H9 (cell line): ENCODE data around the gene PMIS2. TPM values are rescaled to one million over a fixed set of nuclear protein-coding genes. Genes with fewer than 3 reads are reported as not detected.
A peak's percentile ranks its signal among the peaks of the same experiment; 100 is the strongest.

ENCODE experiments used
- DNase-seq: peaks from one replicate; pipeline ENCODE4 v3.0.0-alpha.2; 2017
- H2AFZ ChIP-seq: one replicate; pipeline ENCODE4 v1.6.1; 2013; ENCODE audit warnings: mild to moderate bottlenecking, low read length, control low read depth, moderate library complexity
- H2AK5ac ChIP-seq: 2 replicates; pipeline ENCODE4 v1.6.1; 2013; ENCODE audit warnings: low read length, control low read depth, mixed read lengths; ENCODE audit not compliant: insufficient read length
- H2BK120ac ChIP-seq: one replicate; pipeline ENCODE4 v1.6.1; 2013; ENCODE audit warnings: low read depth, mild to moderate bottlenecking, low read length, control low read depth, inconsistent platforms; ENCODE audit not compliant: poor library complexity, severe bottlenecking
- H2BK12ac ChIP-seq: 2 replicates; pipeline ENCODE4 v1.6.1; 2013; ENCODE audit warnings: low read length, control low read depth, mixed read lengths, low read depth; ENCODE audit not compliant: insufficient read length
- H2BK15ac ChIP-seq: 2 replicates; pipeline ENCODE4 v1.6.1; 2013; ENCODE audit warnings: low read depth, low read length, control low read depth
- H2BK20ac ChIP-seq: one replicate; pipeline ENCODE4 v1.6.1; 2013; ENCODE audit warnings: low read depth, mild to moderate bottlenecking, low read length, control low read depth, inconsistent platforms; ENCODE audit not compliant: poor library complexity, severe bottlenecking
- H2BK5ac ChIP-seq: 2 replicates; pipeline ENCODE4 v1.6.1; 2013; ENCODE audit warnings: low read length, control low read depth, mixed read lengths; ENCODE audit not compliant: insufficient read length
- H3K14ac ChIP-seq: 2 replicates; pipeline ENCODE4 v1.6.1; 2013; ENCODE audit warnings: low read length, control low read depth; ENCODE audit not compliant: insufficient read depth
- H3K18ac ChIP-seq: 2 replicates; pipeline ENCODE4 v1.6.1; 2013; ENCODE audit warnings: low read depth, mild to moderate bottlenecking, mixed read lengths, low read length, control low read depth; ENCODE audit not compliant: insufficient read length
- H3K23ac ChIP-seq: 2 replicates; pipeline ENCODE4 v1.6.1; 2013; ENCODE audit warnings: low read length, control low read depth, mixed read lengths, low read depth; ENCODE audit not compliant: insufficient read length
- H3K23me2 ChIP-seq: 2 replicates; pipeline ENCODE4 v1.6.1; 2013; ENCODE audit warnings: low read depth, mild to moderate bottlenecking, mixed read lengths, low read length, control low read depth; ENCODE audit not compliant: insufficient read length, poor library complexity, severe bottlenecking
- H3K27ac ChIP-seq: 2 replicates; pipeline ENCODE4 v1.5.1; 2013; ENCODE audit warnings: low read length, control low read depth, mixed read lengths, low read depth; ENCODE audit not compliant: insufficient read length
- H3K27me3 ChIP-seq: 2 replicates; pipeline ENCODE4 v1.6.1; 2013; ENCODE audit warnings: low read length, control low read depth, inconsistent platforms; ENCODE audit not compliant: insufficient read depth
- H3K4ac ChIP-seq: 2 replicates; pipeline ENCODE4 v1.6.1; 2013; ENCODE audit warnings: low read depth, mild to moderate bottlenecking, control low read depth, inconsistent platforms, low read length, moderate library complexity
- H3K4me1 ChIP-seq: 2 replicates; pipeline ENCODE4 v1.6.1; 2013; ENCODE audit warnings: low read length, control low read depth, inconsistent platforms; ENCODE audit not compliant: insufficient read depth
- H3K4me2 ChIP-seq: 2 replicates; pipeline ENCODE4 v1.6.1; 2013; ENCODE audit warnings: low read length, control low read depth, mixed read lengths; ENCODE audit not compliant: insufficient read length, insufficient read depth
- H3K56ac ChIP-seq: 2 replicates; pipeline ENCODE4 v1.6.1; 2013; ENCODE audit warnings: low read depth, mild to moderate bottlenecking, mixed read lengths, low read length, control low read depth; ENCODE audit not compliant: insufficient read length
- H3K79me1 ChIP-seq: 2 replicates; pipeline ENCODE4 v1.6.1; 2013; ENCODE audit warnings: low read depth, mild to moderate bottlenecking, moderate library complexity, low read length, control low read depth, inconsistent platforms; ENCODE audit not compliant: insufficient read depth, poor library complexity, severe bottlenecking
- H3K79me2 ChIP-seq: 2 replicates; pipeline ENCODE4 v1.6.1; 2013; ENCODE audit warnings: low read length, control low read depth, inconsistent platforms; ENCODE audit not compliant: insufficient read depth
- H3K9ac ChIP-seq: 2 replicates; pipeline ENCODE4 v1.6.1; 2013; ENCODE audit warnings: low read length, control low read depth, mixed read lengths; ENCODE audit not compliant: insufficient read length; ENCODE audit errors: extremely low read depth
- H3K9me3 ChIP-seq: one replicate; pipeline ENCODE4 v1.6.1; 2013; ENCODE audit warnings: low read depth, low read length, inconsistent platforms; ENCODE audit not compliant: control insufficient read depth
- H3T11ph ChIP-seq: one replicate; pipeline ENCODE4 v1.6.1; 2013; ENCODE audit warnings: mild to moderate bottlenecking, low read length, control low read depth, inconsistent platforms
- H4K20me1 ChIP-seq: one replicate; pipeline ENCODE4 v1.6.1; 2013; ENCODE audit not compliant: control insufficient read depth, insufficient read length, insufficient read depth
- H4K5ac ChIP-seq: 2 replicates; pipeline ENCODE4 v1.6.1; 2013; ENCODE audit warnings: low read depth, mild to moderate bottlenecking, mixed read lengths, low read length, control low read depth; ENCODE audit not compliant: insufficient read length
- H4K8ac ChIP-seq: replicated peaks from 2 replicates; pipeline ENCODE4 v1.6.1; 2013; ENCODE audit warnings: low read length, control low read depth, mixed read lengths, low read depth; ENCODE audit not compliant: insufficient read length
- H4K91ac ChIP-seq: 2 replicates; pipeline ENCODE4 v1.6.1; 2013; ENCODE audit warnings: low read depth, mild to moderate bottlenecking, moderate library complexity, mixed read lengths, low read length, control low read depth; ENCODE audit not compliant: insufficient read length
- H3K27ac Mint-ChIP-seq, 3 experiments: 2 replicates in 2 of 3; 3 replicates in 1 of 3; pipeline ENCODE4 v1.8.0; 2020 to 2021; ENCODE audit warnings: mixed read lengths in 3 of 3, mild to moderate bottlenecking in 1 of 3, moderate library complexity in 1 of 3
- H3K27me3 Mint-ChIP-seq: 2 replicates; pipeline ENCODE4 v1.8.0; 2021; ENCODE audit warnings: low read depth, mild to moderate bottlenecking, moderate library complexity, mixed read lengths
- H3K36me3 Mint-ChIP-seq, 3 experiments: 2 replicates in 2 of 3; 3 replicates in 1 of 3; pipeline ENCODE4 v1.8.0; 2020 to 2021; ENCODE audit warnings: low read depth in 3 of 3, mixed read lengths in 3 of 3; ENCODE audit not compliant: insufficient read depth in 1 of 3
- H3K4me1 Mint-ChIP-seq, 2 experiments: 2 replicates each; pipeline ENCODE4 v1.8.0; 2020; ENCODE audit warnings: mixed read lengths in 2 of 2
- H3K4me3 Mint-ChIP-seq, 2 experiments: 2 replicates in 1 of 2; 3 replicates in 1 of 2; pipeline ENCODE4 v1.8.0; 2020 to 2021; ENCODE audit warnings: mild to moderate bottlenecking in 2 of 2, mixed read lengths in 2 of 2, moderate library complexity in 1 of 2
- H3K9me3 Mint-ChIP-seq, 2 experiments: 2 replicates in 1 of 2; 3 replicates in 1 of 2; pipeline ENCODE4 v1.8.0; 2020; ENCODE audit warnings: mild to moderate bottlenecking in 2 of 2, mixed read lengths in 2 of 2, moderate library complexity in 1 of 2
- whole genome bisulfite sequencing: extraction: QIAGEN DNeasy Blood & Tissue Kit; methylation state at CpG from one replicate; pipeline ENCODE4 v1.1.7; 2013; ENCODE audit warnings: missing lambda C conversion rate, low lambda C conversion rate, mixed read lengths; ENCODE audit not compliant: insufficient read length; ENCODE audit errors: extremely low coverage; 5-methylcytosine and 5-hydroxymethylcytosine counted together
- total RNA-seq: library from RNA; stranded (reverse); gene quantifications from 2 replicates; pipeline ENCODE4 v1.2.1, GENCODE V29; 2021
- TF ChIP-seq, protein P1 (sequence below): fragments of 200-600 bp; sonication (generic); conservative IDR thresholded peaks from 3 replicates; pipeline ENCODE4 v1.8.0; 2021; ENCODE audit warnings: antibody characterized with exemption, mild to moderate bottlenecking

PMIS2 gene
- total RNA-seq, 1 experiment from 2014 or later = not detected

DNA sequence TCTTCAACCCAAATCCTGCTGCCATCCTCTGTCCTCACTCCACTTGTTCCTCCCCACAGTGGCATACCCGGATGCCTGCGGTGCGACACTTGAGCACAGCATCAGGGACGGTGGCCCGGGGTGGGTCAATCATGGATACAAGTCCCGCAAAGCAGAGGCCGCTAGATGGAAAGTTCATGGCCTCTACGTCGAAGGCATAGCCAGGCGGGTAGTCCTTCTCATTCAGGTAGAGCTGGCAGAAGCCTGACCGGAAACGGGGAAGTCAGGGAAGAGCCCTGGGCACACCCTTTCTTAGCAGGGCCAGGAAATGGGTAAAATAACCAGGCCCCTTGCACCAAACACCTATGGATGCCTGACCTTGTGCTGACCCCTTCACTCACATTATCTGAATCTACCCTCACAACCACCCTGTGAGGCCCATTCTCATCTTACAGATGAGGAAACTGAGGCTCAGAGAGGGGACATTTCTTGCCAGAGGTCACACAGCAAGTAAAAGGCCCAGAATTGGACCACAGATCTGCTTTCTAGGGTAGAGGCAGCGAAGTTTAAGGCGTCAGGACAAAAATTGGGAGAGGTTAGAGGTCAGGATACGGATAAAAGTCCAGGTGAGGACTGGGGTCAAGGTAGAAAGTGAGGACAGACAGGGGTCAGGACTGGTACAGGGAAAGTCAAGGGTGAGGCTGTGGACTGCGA lies 29.0 kb upstream of the PMIS2 start:
- no peaks in the 10 kb centered on the region; a peak in 1 of 7 replicates for H3K36me3 Mint-ChIP-seq

More for the DNA sequence above, 29.0 kb upstream of the PMIS2 start:
- Mint-ChIP-seq H3K9me3 (no peaks in the 10 kb centered on the region), H3K4me1 (peaks cover 9 to 14% of the 10 kb centered on the region in 2 experiments), H3K4me3 (peak overlapping the region; percentile 85 to 90), H3K27me3 (peaks cover 70% of the 10 kb centered on the region), H3K27ac (peak overlapping the region in 1 of 3 experiments; percentile 4; a peak in 1 of 7 replicates)
- Histone ChIP-seq H3K4me1 (no peaks in the 10 kb centered on the region), H3K27ac (no peak overlapping the region), H3K4ac (no peak overlapping the region), H4K91ac (no peak overlapping the region), H3K18ac (no peak overlapping the region), H3K23ac (no peak overlapping the region), H3K9ac (no peak overlapping the region), H2BK12ac (no peak overlapping the region), H3K79me1 (no peaks in the 10 kb centered on the region), H2BK15ac (no peak overlapping the region), H3K79me2 (no peaks in the 10 kb centered on the region; the same call in 1 of the 2 replicates), H2AFZ (no peak overlapping the region), H3K14ac (no peak overlapping the region), H3K23me2 (peaks cover 7% of the 10 kb centered on the region), H2BK5ac (no peak overlapping the region), H2BK20ac (no peak overlapping the region), H4K8ac (no peak overlapping the region), H3T11ph (no peak overlapping the region), H2AK5ac (no peak overlapping the region), H3K4me2 (peak overlapping the region; percentile 83), H2BK120ac (no peak overlapping the region), H3K56ac (no peak overlapping the region), H3K27me3 (peaks cover 3% of the 10 kb centered on the region; the same call in 1 of the 2 replicates), H4K20me1 (no peaks in the 10 kb centered on the region), H3K9me3 (no peaks in the 10 kb centered on the region), H4K5ac (no peak overlapping the region)
- TF ChIP-seq, protein P1, sequence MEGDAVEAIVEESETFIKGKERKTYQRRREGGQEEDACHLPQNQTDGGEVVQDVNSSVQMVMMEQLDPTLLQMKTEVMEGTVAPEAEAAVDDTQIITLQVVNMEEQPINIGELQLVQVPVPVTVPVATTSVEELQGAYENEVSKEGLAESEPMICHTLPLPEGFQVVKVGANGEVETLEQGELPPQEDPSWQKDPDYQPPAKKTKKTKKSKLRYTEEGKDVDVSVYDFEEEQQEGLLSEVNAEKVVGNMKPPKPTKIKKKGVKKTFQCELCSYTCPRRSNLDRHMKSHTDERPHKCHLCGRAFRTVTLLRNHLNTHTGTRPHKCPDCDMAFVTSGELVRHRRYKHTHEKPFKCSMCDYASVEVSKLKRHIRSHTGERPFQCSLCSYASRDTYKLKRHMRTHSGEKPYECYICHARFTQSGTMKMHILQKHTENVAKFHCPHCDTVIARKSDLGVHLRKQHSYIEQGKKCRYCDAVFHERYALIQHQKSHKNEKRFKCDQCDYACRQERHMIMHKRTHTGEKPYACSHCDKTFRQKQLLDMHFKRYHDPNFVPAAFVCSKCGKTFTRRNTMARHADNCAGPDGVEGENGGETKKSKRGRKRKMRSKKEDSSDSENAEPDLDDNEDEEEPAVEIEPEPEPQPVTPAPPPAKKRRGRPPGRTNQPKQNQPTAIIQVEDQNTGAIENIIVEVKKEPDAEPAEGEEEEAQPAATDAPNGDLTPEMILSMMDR = no peak
- no peak for DNase-seq
- no CpG with 5 or more reads among the region's 16 CpGs for WGBS
